Neutrophil (primary cell): Measurements from ENCODE around the gene MAPK12.

Experiments
- H3K27ac ChIP-seq: fragments of 200-600 bp; sonication (generic); 2 replicates; pipeline ENCODE4 v1.5.1; 2016; ENCODE audit warnings: mild to moderate bottlenecking, moderate library complexity
- H3K27me3 ChIP-seq: fragments of 200-600 bp; sonication (generic); 2 replicates; pipeline ENCODE4 v1.6.0; 2016; ENCODE audit warnings: mild to moderate bottlenecking
- H3K36me3 ChIP-seq: fragments of 200-600 bp; sonication (generic); 2 replicates; pipeline ENCODE4 v1.5.1; 2017
- H3K4me1 ChIP-seq, 2 experiments: fragments of 200-600 bp in 1 of 2; sonication (generic) in 1 of 2; 1 replicate in 1 of 2; 2 replicates in 1 of 2; pipeline versions ENCODE4 v1.5.1 to v1.6.1; 2013 to 2016; ENCODE audit warnings: low read depth in 1 of 2, low read length in 1 of 2, mild to moderate bottlenecking in 1 of 2, moderate library complexity in 1 of 2; ENCODE audit not compliant: control insufficient read depth in 1 of 2, insufficient read depth in 1 of 2
- H3K4me3 ChIP-seq, 2 experiments: fragments of 200-600 bp in 1 of 2; sonication (generic) in 1 of 2; 1 replicate in 1 of 2; 2 replicates in 1 of 2; pipeline ENCODE4 v1.5.1; 2013 to 2016; ENCODE audit warnings: low read depth in 1 of 2, low read length in 1 of 2, mild to moderate bottlenecking in 1 of 2, moderate library complexity in 1 of 2
- H3K9me3 ChIP-seq: fragments of 200-600 bp; sonication (generic); 2 replicates; pipeline ENCODE4 v1.5.1; 2016
- CTCF ChIP-seq: fragments of 200-600 bp; sonication (generic); IDR thresholded peaks from 2 replicates; pipeline ENCODE4 v1.5.1; 2016; ENCODE audit warnings: antibody characterized with exemption

Gene MAPK12

DNA sequence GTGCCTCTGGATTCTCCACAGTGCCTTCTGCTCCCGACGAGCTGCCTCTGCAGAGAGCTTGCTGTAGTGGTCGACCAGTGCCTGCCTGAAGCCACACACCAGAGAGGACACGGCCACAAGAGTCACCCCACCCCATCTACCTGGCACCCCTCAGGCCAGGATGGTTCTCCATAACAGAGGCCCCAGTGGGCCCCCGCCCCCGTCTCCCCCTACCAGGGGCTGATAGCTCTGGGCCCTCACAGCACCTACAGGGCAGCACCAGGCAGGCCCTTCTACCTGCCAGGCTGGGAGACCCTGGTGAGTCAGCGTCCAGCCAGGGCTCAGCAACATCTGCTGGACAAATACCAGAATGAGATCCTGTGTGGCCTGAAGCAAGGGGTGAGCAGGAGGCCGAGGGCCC lies 39.0 kb downstream of the MAPK12 start:
- Histone ChIP-seq H3K27me3 (no peaks in the 10 kb centered on the region), H3K4me3 (no peak overlapping the region), H3K36me3 (peaks cover 99% of the 10 kb centered on the region), H3K27ac (no peak overlapping the region), H3K4me1 (no peaks in the 10 kb centered on the region), H3K9me3 (no peaks in the 10 kb centered on the region)
- no peak for TF ChIP-seq CTCF

- H3K9me3 ChIP-seq = no peaks in the 10 kb centered on the region
- H3K4me3 ChIP-seq = no peak overlapping the region
- H3K27me3 ChIP-seq = no peaks in the 10 kb centered on the region
- no peak for TF ChIP-seq CTCF
- no peaks in the 10 kb centered on the region for H3K4me1 ChIP-seq
- H3K27ac ChIP-seq = no peak overlapping the region
- H3K36me3 ChIP-seq = peaks cover 99% of the 10 kb centered on the region
These were observed 39.8 kb downstream of the MAPK12 start for GRCh38 chr22:50221410-50222300.

DNA sequence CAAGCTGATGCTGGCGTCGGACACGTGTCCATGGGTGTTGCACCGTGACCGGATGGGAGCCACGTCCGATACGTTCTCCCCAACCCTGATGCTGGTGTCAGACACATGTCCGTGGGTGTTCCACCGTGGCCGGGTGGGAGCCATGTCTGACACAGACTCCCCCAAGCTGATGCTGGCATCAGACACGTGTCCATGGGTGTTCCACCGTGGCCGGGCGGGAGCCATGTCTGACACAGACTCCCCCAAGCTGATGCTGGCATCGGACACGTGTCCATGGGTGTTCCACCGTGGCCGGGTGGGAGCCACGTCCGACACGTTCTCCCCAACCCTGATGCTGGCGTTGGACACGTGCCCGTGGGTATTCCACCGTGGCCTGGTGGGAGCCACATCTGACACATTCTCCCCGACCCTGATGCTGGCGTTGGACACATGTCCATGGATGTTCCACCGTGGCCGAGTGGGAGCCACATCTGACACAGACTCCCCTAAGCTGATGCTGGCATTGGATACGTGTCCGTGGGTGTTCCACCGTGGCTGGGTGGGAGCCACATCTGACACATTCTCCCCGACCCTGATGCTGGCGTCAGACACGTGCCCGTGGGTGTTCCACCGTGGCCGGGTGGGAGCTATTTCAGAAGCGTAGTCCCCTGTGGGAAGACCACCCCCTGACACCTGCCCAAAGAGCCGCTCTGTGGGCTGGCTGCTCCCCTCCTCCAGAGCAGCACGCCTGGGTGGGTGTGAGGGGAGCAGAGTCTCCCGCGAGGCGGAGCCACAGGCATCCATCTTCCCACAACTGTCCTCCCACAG lies 40.7 kb downstream of the MAPK12 start:
- TF ChIP-seq CTCF = no peak
- Histone ChIP-seq H3K27ac (no peak overlapping the region), H3K27me3 (no peaks in the 10 kb centered on the region), H3K9me3 (no peaks in the 10 kb centered on the region), H3K36me3 (peaks cover 99% of the 10 kb centered on the region), H3K4me1 (no peaks in the 10 kb centered on the region), H3K4me3 (no peak overlapping the region)

- Histone ChIP-seq H3K27ac (no peak overlapping the region), H3K4me1 (no peaks in the 10 kb centered on the region), H3K9me3 (no peaks in the 10 kb centered on the region), H3K27me3 (no peaks in the 10 kb centered on the region), H3K36me3 (peaks cover 99% of the 10 kb centered on the region), H3K4me3 (no peak overlapping the region)
- TF ChIP-seq CTCF = no peak
These were observed 41.5 kb downstream of the MAPK12 start for GRCh38 chr22:50219800-50220602.

DNA sequence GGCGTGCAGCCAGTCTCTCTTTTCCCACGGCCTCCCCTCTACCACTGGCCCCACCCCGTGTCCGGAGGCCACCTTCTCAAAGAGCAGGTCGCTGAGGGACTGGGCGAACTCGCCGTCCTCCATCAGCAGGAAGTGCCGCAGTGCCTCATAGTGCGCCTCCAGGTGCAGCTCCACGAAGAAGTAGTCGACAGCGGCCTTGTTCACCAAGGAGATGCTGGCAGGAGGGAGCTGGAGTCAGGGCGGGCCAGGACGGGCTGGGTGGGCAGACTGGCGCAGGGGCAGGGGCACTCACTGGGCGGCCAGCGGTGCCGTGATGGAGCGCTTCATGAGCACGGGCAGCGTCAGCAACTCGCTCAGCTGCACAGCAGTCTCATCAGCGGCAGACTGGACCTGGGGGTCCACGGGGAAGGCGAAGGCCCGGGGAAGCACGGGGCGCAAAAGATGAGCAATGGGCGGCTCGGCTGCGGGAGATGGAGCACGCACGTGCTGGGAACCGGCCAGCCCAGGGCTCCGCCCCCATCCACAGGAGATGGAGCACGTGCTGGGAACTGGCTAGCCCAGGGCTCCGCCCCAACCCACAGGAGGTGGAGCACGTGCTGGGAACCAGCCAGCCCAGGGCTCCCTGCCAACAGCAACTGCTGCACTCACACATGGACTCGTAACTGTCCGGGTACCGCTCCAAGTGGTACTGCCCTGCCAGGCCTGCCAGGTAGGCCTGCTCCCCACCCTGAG lies 42.3 kb downstream of the MAPK12 start:
- H3K9me3 ChIP-seq = no peaks in the 10 kb centered on the region
- H3K4me3 ChIP-seq = no peak overlapping the region
- no peak overlapping the region for H3K27ac ChIP-seq
- H3K27me3 ChIP-seq = no peaks in the 10 kb centered on the region
- H3K36me3 ChIP-seq = peaks cover 99% of the 10 kb centered on the region
- H3K4me1 ChIP-seq = no peaks in the 10 kb centered on the region
- no peak for TF ChIP-seq CTCF
